CD4-positive, alpha-beta T cell treated with Interleukin-12 subunit alpha and Interleukin-12 subunit beta, for 1 hour (primary cell): ENCODE data around the gene ASTN1.
"Not testable (repeated sequence)": the region's sequence is repeated elsewhere in the genome, so short reads cannot be mapped to it uniquely, and the experiment has no call there.

Experiments
- DNase-seq: peaks from one replicate; pipeline ENCODE4 v3.0.0-alpha.2; 2020

ASTN1 gene

GRCh38 chr1:177103005-177103852 is 61.3 kb downstream of the ASTN1 start:
- no peak for DNase-seq

GRCh38 chr1:177092001-177092400 is 72.5 kb downstream of the ASTN1 start:
- no peak for DNase-seq

GRCh38 chr1:177091040-177091439 is 73.5 kb downstream of the ASTN1 start:
- no peak for DNase-seq

GRCh38 chr1:177088966-177089365 is 75.5 kb downstream of the ASTN1 start:
- DNase-seq = no peak

- DNase-seq = no peak
These were observed 81.4 kb downstream of the ASTN1 start for GRCh38 chr1:177082855-177083693.

GRCh38 chr1:177080564-177080963 is 83.9 kb downstream of the ASTN1 start:
- no peak for DNase-seq

GRCh38 chr1:177077734-177078499 is 86.6 kb downstream of the ASTN1 start:
- DNase-seq = no peak

- DNase-seq = no peak
These were observed 87.5 kb downstream of the ASTN1 start for GRCh38 chr1:177077006-177077405.

- DNase-seq = not testable (repeated sequence)
These were observed 89.7 kb downstream of the ASTN1 start for GRCh38 chr1:177074811-177075210.

GRCh38 chr1:177069490-177069889 is 95.0 kb downstream of the ASTN1 start:
- DNase-seq = no peak

GRCh38 chr1:177067752-177068410 is 96.6 kb downstream of the ASTN1 start:
- DNase-seq = no peak

GRCh38 chr1:177065430-177065829 is 99.1 kb downstream of the ASTN1 start:
- no peak for DNase-seq

GRCh38 chr1:177063648-177064047 is 100.9 kb downstream of the ASTN1 start:
- DNase-seq = no peak

- no peak for DNase-seq
These were observed 110.0 kb downstream of the ASTN1 start for GRCh38 chr1:177054542-177054941.

GRCh38 chr1:177053648-177054047 is 110.9 kb downstream of the ASTN1 start:
- DNase-seq = no peak

- no peak for DNase-seq
These were observed 116.0 kb downstream of the ASTN1 start for GRCh38 chr1:177048314-177049069.

GRCh38 chr1:177045151-177045550 is 119.4 kb downstream of the ASTN1 start:
- no peak for DNase-seq

- DNase-seq = no peak
These were observed 120.1 kb downstream of the ASTN1 start for GRCh38 chr1:177044390-177044789.

GRCh38 chr1:177043597-177043996 is 120.9 kb downstream of the ASTN1 start:
- DNase-seq = no peak

- DNase-seq = no peak
These were observed 128.9 kb downstream of the ASTN1 start for GRCh38 chr1:177035586-177035985.

- DNase-seq = no peak
These were observed 130.9 kb downstream of the ASTN1 start for GRCh38 chr1:177033628-177034027.

- no peak for DNase-seq
These were observed 132.1 kb downstream of the ASTN1 start for GRCh38 chr1:177032434-177032833.
